H9 (cell line): ENCODE measurements around the gene NPAT. TPM values are rescaled to one million over a fixed set of nuclear protein-coding genes. Genes with fewer than 3 reads are reported as not detected.
A peak's percentile ranks its signal among the peaks of the same experiment; 100 is the strongest.

Source experiments
- DNase-seq: peaks from one replicate; pipeline ENCODE4 v3.0.0-alpha.2; 2017
- H2AFZ ChIP-seq: one replicate; pipeline ENCODE4 v1.6.1; 2013; ENCODE audit warnings: mild to moderate bottlenecking, low read length, control low read depth, moderate library complexity
- H2AK5ac ChIP-seq: 2 replicates; pipeline ENCODE4 v1.6.1; 2013; ENCODE audit warnings: low read length, control low read depth, mixed read lengths; ENCODE audit not compliant: insufficient read length
- H2BK120ac ChIP-seq: one replicate; pipeline ENCODE4 v1.6.1; 2013; ENCODE audit warnings: low read depth, mild to moderate bottlenecking, low read length, control low read depth, inconsistent platforms; ENCODE audit not compliant: poor library complexity, severe bottlenecking
- H2BK12ac ChIP-seq: 2 replicates; pipeline ENCODE4 v1.6.1; 2013; ENCODE audit warnings: low read length, control low read depth, mixed read lengths, low read depth; ENCODE audit not compliant: insufficient read length
- H2BK15ac ChIP-seq: 2 replicates; pipeline ENCODE4 v1.6.1; 2013; ENCODE audit warnings: low read depth, low read length, control low read depth
- H2BK20ac ChIP-seq: one replicate; pipeline ENCODE4 v1.6.1; 2013; ENCODE audit warnings: low read depth, mild to moderate bottlenecking, low read length, control low read depth, inconsistent platforms; ENCODE audit not compliant: poor library complexity, severe bottlenecking
- H2BK5ac ChIP-seq: 2 replicates; pipeline ENCODE4 v1.6.1; 2013; ENCODE audit warnings: low read length, control low read depth, mixed read lengths; ENCODE audit not compliant: insufficient read length
- H3K14ac ChIP-seq: 2 replicates; pipeline ENCODE4 v1.6.1; 2013; ENCODE audit warnings: low read length, control low read depth; ENCODE audit not compliant: insufficient read depth
- H3K18ac ChIP-seq: 2 replicates; pipeline ENCODE4 v1.6.1; 2013; ENCODE audit warnings: low read depth, mild to moderate bottlenecking, mixed read lengths, low read length, control low read depth; ENCODE audit not compliant: insufficient read length
- H3K23ac ChIP-seq: 2 replicates; pipeline ENCODE4 v1.6.1; 2013; ENCODE audit warnings: low read length, control low read depth, mixed read lengths, low read depth; ENCODE audit not compliant: insufficient read length
- H3K23me2 ChIP-seq: 2 replicates; pipeline ENCODE4 v1.6.1; 2013; ENCODE audit warnings: low read depth, mild to moderate bottlenecking, mixed read lengths, low read length, control low read depth; ENCODE audit not compliant: insufficient read length, poor library complexity, severe bottlenecking
- H3K27ac ChIP-seq: 2 replicates; pipeline ENCODE4 v1.5.1; 2013; ENCODE audit warnings: low read length, control low read depth, mixed read lengths, low read depth; ENCODE audit not compliant: insufficient read length
- H3K27me3 ChIP-seq: 2 replicates; pipeline ENCODE4 v1.6.1; 2013; ENCODE audit warnings: low read length, control low read depth, inconsistent platforms; ENCODE audit not compliant: insufficient read depth
- H3K4ac ChIP-seq: 2 replicates; pipeline ENCODE4 v1.6.1; 2013; ENCODE audit warnings: low read depth, mild to moderate bottlenecking, control low read depth, inconsistent platforms, low read length, moderate library complexity
- H3K4me1 ChIP-seq: 2 replicates; pipeline ENCODE4 v1.6.1; 2013; ENCODE audit warnings: low read length, control low read depth, inconsistent platforms; ENCODE audit not compliant: insufficient read depth
- H3K4me2 ChIP-seq: 2 replicates; pipeline ENCODE4 v1.6.1; 2013; ENCODE audit warnings: low read length, control low read depth, mixed read lengths; ENCODE audit not compliant: insufficient read length, insufficient read depth
- H3K56ac ChIP-seq: 2 replicates; pipeline ENCODE4 v1.6.1; 2013; ENCODE audit warnings: low read depth, mild to moderate bottlenecking, mixed read lengths, low read length, control low read depth; ENCODE audit not compliant: insufficient read length
- H3K79me1 ChIP-seq: 2 replicates; pipeline ENCODE4 v1.6.1; 2013; ENCODE audit warnings: low read depth, mild to moderate bottlenecking, moderate library complexity, low read length, control low read depth, inconsistent platforms; ENCODE audit not compliant: insufficient read depth, poor library complexity, severe bottlenecking
- H3K79me2 ChIP-seq: 2 replicates; pipeline ENCODE4 v1.6.1; 2013; ENCODE audit warnings: low read length, control low read depth, inconsistent platforms; ENCODE audit not compliant: insufficient read depth
- H3K9ac ChIP-seq: 2 replicates; pipeline ENCODE4 v1.6.1; 2013; ENCODE audit warnings: low read length, control low read depth, mixed read lengths; ENCODE audit not compliant: insufficient read length; ENCODE audit errors: extremely low read depth
- H3K9me3 ChIP-seq: one replicate; pipeline ENCODE4 v1.6.1; 2013; ENCODE audit warnings: low read depth, low read length, inconsistent platforms; ENCODE audit not compliant: control insufficient read depth
- H3T11ph ChIP-seq: one replicate; pipeline ENCODE4 v1.6.1; 2013; ENCODE audit warnings: mild to moderate bottlenecking, low read length, control low read depth, inconsistent platforms
- H4K20me1 ChIP-seq: one replicate; pipeline ENCODE4 v1.6.1; 2013; ENCODE audit not compliant: control insufficient read depth, insufficient read length, insufficient read depth
- H4K5ac ChIP-seq: 2 replicates; pipeline ENCODE4 v1.6.1; 2013; ENCODE audit warnings: low read depth, mild to moderate bottlenecking, mixed read lengths, low read length, control low read depth; ENCODE audit not compliant: insufficient read length
- H4K8ac ChIP-seq: replicated peaks from 2 replicates; pipeline ENCODE4 v1.6.1; 2013; ENCODE audit warnings: low read length, control low read depth, mixed read lengths, low read depth; ENCODE audit not compliant: insufficient read length
- H4K91ac ChIP-seq: 2 replicates; pipeline ENCODE4 v1.6.1; 2013; ENCODE audit warnings: low read depth, mild to moderate bottlenecking, moderate library complexity, mixed read lengths, low read length, control low read depth; ENCODE audit not compliant: insufficient read length
- H3K27ac Mint-ChIP-seq, 3 experiments: 2 replicates in 2 of 3; 3 replicates in 1 of 3; pipeline ENCODE4 v1.8.0; 2020 to 2021; ENCODE audit warnings: mixed read lengths in 3 of 3, mild to moderate bottlenecking in 1 of 3, moderate library complexity in 1 of 3
- H3K27me3 Mint-ChIP-seq: 2 replicates; pipeline ENCODE4 v1.8.0; 2021; ENCODE audit warnings: low read depth, mild to moderate bottlenecking, moderate library complexity, mixed read lengths
- H3K36me3 Mint-ChIP-seq, 3 experiments: 2 replicates in 2 of 3; 3 replicates in 1 of 3; pipeline ENCODE4 v1.8.0; 2020 to 2021; ENCODE audit warnings: low read depth in 3 of 3, mixed read lengths in 3 of 3; ENCODE audit not compliant: insufficient read depth in 1 of 3
- H3K4me1 Mint-ChIP-seq, 2 experiments: 2 replicates each; pipeline ENCODE4 v1.8.0; 2020; ENCODE audit warnings: mixed read lengths in 2 of 2
- H3K4me3 Mint-ChIP-seq, 2 experiments: 2 replicates in 1 of 2; 3 replicates in 1 of 2; pipeline ENCODE4 v1.8.0; 2020 to 2021; ENCODE audit warnings: mild to moderate bottlenecking in 2 of 2, mixed read lengths in 2 of 2, moderate library complexity in 1 of 2
- H3K9me3 Mint-ChIP-seq, 2 experiments: 2 replicates in 1 of 2; 3 replicates in 1 of 2; pipeline ENCODE4 v1.8.0; 2020; ENCODE audit warnings: mild to moderate bottlenecking in 2 of 2, mixed read lengths in 2 of 2, moderate library complexity in 1 of 2
- CTCF ChIP-seq: fragments of 200-600 bp; sonication (generic); conservative IDR thresholded peaks from 3 replicates; pipeline ENCODE4 v1.8.0; 2021; ENCODE audit warnings: antibody characterized with exemption, mild to moderate bottlenecking
- WGBS: extraction: QIAGEN DNeasy Blood & Tissue Kit; methylation state at CpG from one replicate; pipeline ENCODE4 v1.1.7; 2013; ENCODE audit warnings: missing lambda C conversion rate, low lambda C conversion rate, mixed read lengths; ENCODE audit not compliant: insufficient read length; ENCODE audit errors: extremely low coverage; 5-methylcytosine and 5-hydroxymethylcytosine counted together
- total RNA-seq: library from RNA; stranded (reverse); gene quantifications from 2 replicates; pipeline ENCODE4 v1.2.1, GENCODE V29; 2021

Gene NPAT
- total RNA-seq, 1 experiment from 2014 or later = 22.9 TPM

- H3K79me2 ChIP-seq = peaks cover 40% of the 10 kb centered on the region; the same call in 1 of the 2 replicates
- H2BK120ac ChIP-seq = no peak overlapping the region
- no peak for TF ChIP-seq CTCF
- no peak overlapping the region for H3K56ac ChIP-seq
- no peak overlapping the region for H3K18ac ChIP-seq
- no CpG with 5 or more reads among the region's 12 CpGs for WGBS
- no peak overlapping the region for H4K5ac ChIP-seq
- Mint-ChIP-seq H3K9me3 (no peaks in the 10 kb centered on the region; a peak in 1 of 5 replicates), H3K4me3 (no peak overlapping the region), H3K27ac (peak overlapping the region; percentile 22 to 100 (median 100); a peak in 2 of 7 replicates), H3K36me3 (peaks cover 1 to 14% (median 2%) of the 10 kb centered on the region in 3 experiments; a peak in 4 of 7 replicates), H3K4me1 (peaks cover 28 to 29% of the 10 kb centered on the region in 2 experiments), H3K27me3 (no peaks in the 10 kb centered on the region)
- H3K23me2 ChIP-seq = peaks cover 14% of the 10 kb centered on the region
- H2AK5ac ChIP-seq = no peak overlapping the region
- H4K91ac ChIP-seq = peak overlapping the region; percentile 0
- no peaks in the 10 kb centered on the region for H3K4me1 ChIP-seq
- no peaks in the 10 kb centered on the region for H3K9me3 ChIP-seq
- H3K4ac ChIP-seq = no peak overlapping the region
- H2BK20ac ChIP-seq = no peak overlapping the region
- no peak overlapping the region for H3K14ac ChIP-seq
- DNase-seq = no peak
- peak overlapping the region; percentile 98 for H3K9ac ChIP-seq
- H3K79me1 ChIP-seq = no peaks in the 10 kb centered on the region
- no peak overlapping the region for H3T11ph ChIP-seq
- H3K27ac ChIP-seq = no peak overlapping the region
- no peak overlapping the region for H2BK12ac ChIP-seq
- H3K23ac ChIP-seq = no peak overlapping the region
- peak overlapping the region; percentile 99 for H3K4me2 ChIP-seq
- H2BK5ac ChIP-seq = no peak overlapping the region
- no peaks in the 10 kb centered on the region for H4K20me1 ChIP-seq
- H4K8ac ChIP-seq = no peak overlapping the region
- no peak overlapping the region for H2BK15ac ChIP-seq
- H3K27me3 ChIP-seq = no peaks in the 10 kb centered on the region
- no peak overlapping the region for H2AFZ ChIP-seq
Observed at GRCh38 chr11:108221371-108221770, 1.1 kb downstream of the NPAT start.
